ENCODE data around the gene MANEAL.

Gene MANEAL

GRCh38 chr1:37814252-37814651, 20.6 kb downstream of the MANEAL start:
- TF ChIP-seq CTCF (IDR thresholded peaks at IDR 0.05; ENCODE audit: low read depth, low read length, missing control alignments): no peak
- no peak for DNase-seq (ENCODE audit: low read depth)
- H3K4me3 ChIP-seq (ENCODE audit: low read depth, low read length): no peak overlapping the region

GRCh38 chr1:37817481-37817880, 23.8 kb downstream of the MANEAL start:
- H3K4me3 ChIP-seq (ENCODE audit: low read depth, low read length): no peak overlapping the region
- no peak for DNase-seq (ENCODE audit: low read depth)
- TF ChIP-seq CTCF (IDR thresholded peaks at IDR 0.05; ENCODE audit: low read depth, low read length, missing control alignments): peak; percentile 6

GRCh38 chr1:37821481-37821880, 27.8 kb downstream of the MANEAL start:
- no peak for DNase-seq (ENCODE audit: low read depth)
- TF ChIP-seq CTCF (IDR thresholded peaks at IDR 0.05; ENCODE audit: low read depth, low read length, missing control alignments): no peak
- no peak overlapping the region for H3K4me3 ChIP-seq (ENCODE audit: low read depth, low read length)

- no peak for TF ChIP-seq CTCF (IDR thresholded peaks at IDR 0.05; ENCODE audit: low read depth, low read length, missing control alignments)
- no peak overlapping the region for H3K4me3 ChIP-seq (ENCODE audit: low read depth, low read length)
- DNase-seq (ENCODE audit: low read depth): no peak
These were observed 29.5 kb downstream of the MANEAL start for GRCh38 chr1:37822906-37823815.

GRCh38 chr1:37824001-37824400, 30.4 kb downstream of the MANEAL start:
- no peak for DNase-seq (ENCODE audit: low read depth)
- no peak for TF ChIP-seq CTCF (IDR thresholded peaks at IDR 0.05; ENCODE audit: low read depth, low read length, missing control alignments)
- no peak overlapping the region for H3K4me3 ChIP-seq (ENCODE audit: low read depth, low read length)

- TF ChIP-seq CTCF (IDR thresholded peaks at IDR 0.05; ENCODE audit: low read depth, low read length, missing control alignments): no peak
- no peak for DNase-seq (ENCODE audit: low read depth)
- no peak overlapping the region for H3K4me3 ChIP-seq (ENCODE audit: low read depth, low read length)
These were observed 31.9 kb downstream of the MANEAL start for GRCh38 chr1:37825506-37825905.

Measured in GM12864 (cell line).